Left lobe of liver (tissue), 2 donors: Measurements from ENCODE around the gene ZBTB12. TPM values are rescaled to one million over a fixed set of nuclear protein-coding genes. Genes with fewer than 3 reads are reported as not detected.
"Not testable (repeated sequence)": the region's sequence is repeated elsewhere in the genome, so short reads cannot be mapped to it uniquely, and the experiment has no call there.

Experiments
- ATAC-seq: fragments of 200-7000 bp; cut with Tn5 transposase; one replicate; pipeline ENCODE4 v1.9.1; 2020; ENCODE audit warnings: mild to moderate bottlenecking, moderate library complexity
- DNase-seq: peaks from one replicate; pipeline ENCODE4 v3.0.0-alpha.2; 2020; ENCODE audit warnings: low spot score
- total RNA-seq: library from RNA; stranded (reverse); gene quantifications from one replicate; pipeline ENCODE4 v1.2.1, GENCODE V29; 2021
- donor health status: DM: no; HTN: no; CAD: no; lungs with moderate emphysema.
- donor health status: DM: no; HTN: yes; CAD: no.

Gene ZBTB12
- total RNA-seq, 1 donor from 2014 or later = 0.86 TPM

GRCh38 chr6:31858707-31859106 lies 43.2 kb downstream of the ZBTB12 start:
- DNase-seq (no peak), ATAC-seq (no peak)

GRCh38 chr6:31857774-31858173 lies 44.1 kb downstream of the ZBTB12 start:
- DNase-seq, ATAC-seq: not testable (repeated sequence)

- ATAC-seq, DNase-seq: not testable (repeated sequence)
Measured at GRCh38 chr6:31851980-31852718, 49.7 kb downstream of the ZBTB12 start.

- DNase-seq (no peak), ATAC-seq (peak; percentile 82)
Measured at GRCh38 chr6:31851485-31851832, 50.4 kb downstream of the ZBTB12 start.

DNA sequence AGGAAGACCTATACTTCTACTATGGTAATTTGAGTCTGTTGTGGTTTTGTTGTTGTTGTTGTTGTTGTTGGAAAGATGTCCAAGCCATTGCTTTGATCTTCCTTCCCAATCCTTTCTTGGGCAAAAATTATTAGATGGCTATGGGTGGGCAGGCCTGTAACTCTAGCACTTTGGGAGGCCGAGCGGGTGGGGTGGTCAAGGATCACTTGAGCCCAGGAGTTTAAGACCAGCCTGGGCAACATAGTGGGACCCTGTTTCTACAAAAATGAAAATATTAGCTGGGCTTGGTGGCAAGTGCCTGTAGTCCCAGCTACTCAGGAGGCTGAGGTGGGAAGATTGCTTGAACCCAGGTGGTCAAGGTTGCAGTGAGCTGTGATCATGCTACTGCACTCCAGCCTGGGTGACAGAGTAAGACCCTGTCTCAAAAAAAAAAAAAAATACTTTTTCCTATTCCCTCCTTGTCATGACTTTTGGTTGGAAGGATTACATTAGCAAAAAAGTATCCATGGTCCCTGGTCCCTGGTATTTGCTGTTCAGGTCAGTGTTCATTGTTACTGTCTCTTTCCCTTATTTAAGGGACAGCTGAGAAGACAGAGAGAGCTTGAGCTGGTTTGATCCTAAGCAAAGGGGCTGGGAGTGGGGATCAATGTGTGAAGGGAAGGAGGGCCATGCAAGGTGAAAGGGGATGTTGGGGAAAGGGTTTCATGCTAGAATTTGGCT lies 51.0 kb downstream of the ZBTB12 start:
- DNase-seq (no peak), ATAC-seq (peak; percentile 58)

Other genes with a start within 250 kb of the ZBTB12 start
- 141 TPM for gene BAG6, start 249.4 kb downstream of the ZBTB12 start, total RNA-seq
- gene APOM, start 246.2 kb downstream of the ZBTB12 start, total RNA-seq = 97.1 TPM
- gene C6orf47, start 241.3 kb downstream of the ZBTB12 start, total RNA-seq = 7.9 TPM
- gene GPANK1, start 237.1 kb downstream of the ZBTB12 start, total RNA-seq = 7.7 TPM
- 45.8 TPM for gene CSNK2B, start 236.0 kb downstream of the ZBTB12 start, total RNA-seq
- 4.0 TPM for gene LY6G5B, start 232.1 kb downstream of the ZBTB12 start, total RNA-seq
- gene LY6G5C, start 221.0 kb downstream of the ZBTB12 start, total RNA-seq = 0.88 TPM
- gene ABHD16A, start 198.8 kb downstream of the ZBTB12 start, total RNA-seq = 35.1 TPM
- not detected for gene LY6G6F, start 195.2 kb downstream of the ZBTB12 start, total RNA-seq
- gene LY6G6D, start 186.7 kb downstream of the ZBTB12 start, total RNA-seq = not detected
- not detected for gene LY6G6C, start 180.3 kb downstream of the ZBTB12 start, total RNA-seq
- 0.33 TPM for gene MPIG6B, start 178.7 kb downstream of the ZBTB12 start, total RNA-seq
- gene DDAH2, start 172.8 kb downstream of the ZBTB12 start, total RNA-seq = 22.2 TPM
- gene CLIC1, start 165.6 kb downstream of the ZBTB12 start, total RNA-seq = 37.7 TPM
- gene MSH5, start 162.1 kb downstream of the ZBTB12 start, total RNA-seq = 5.2 TPM
- 0.73 TPM for gene SAPCD1, start 139.4 kb downstream of the ZBTB12 start, total RNA-seq
- gene VWA7, start 124.8 kb downstream of the ZBTB12 start, total RNA-seq = 2.3 TPM
- gene VARS1, start 106.3 kb downstream of the ZBTB12 start, total RNA-seq = 52.6 TPM
- 9.8 TPM for gene LSM2, start 95.1 kb downstream of the ZBTB12 start, total RNA-seq
- 0.60 TPM for gene HSPA1L, start 86.8 kb downstream of the ZBTB12 start, total RNA-seq
- gene HSPA1A, start 86.5 kb downstream of the ZBTB12 start, total RNA-seq = 89.1 TPM
- 50.8 TPM for gene HSPA1B, start 74.3 kb downstream of the ZBTB12 start, total RNA-seq
- 20.1 TPM for gene NEU1, start 39.3 kb downstream of the ZBTB12 start, total RNA-seq
- 0.86 TPM for gene SLC44A4, start 23.1 kb downstream of the ZBTB12 start, total RNA-seq
- gene EHMT2, start 4.4 kb downstream of the ZBTB12 start, total RNA-seq = 15.7 TPM
- gene C2, start 25.6 kb upstream of the ZBTB12 start, total RNA-seq = 451 TPM
- gene CFB, start 44.0 kb upstream of the ZBTB12 start, total RNA-seq = 1,916 TPM
- 15.3 TPM for gene NELFE, start 56.9 kb upstream of the ZBTB12 start, total RNA-seq
- 50.2 TPM for gene SKIC2, start 57.1 kb upstream of the ZBTB12 start, total RNA-seq
- 15.5 TPM for gene DXO, start 70.1 kb upstream of the ZBTB12 start, total RNA-seq
- gene C4A, start 80.0 kb upstream of the ZBTB12 start, total RNA-seq = 2,044 TPM
- gene C4B, start 112.7 kb upstream of the ZBTB12 start, total RNA-seq = 2,468 TPM
- 9.0 TPM for gene CYP21A2, start 136.3 kb upstream of the ZBTB12 start, total RNA-seq
- gene TNXB, start 207.3 kb upstream of the ZBTB12 start, total RNA-seq = 13.7 TPM
- 31.7 TPM for gene ATF6B, start 226.2 kb upstream of the ZBTB12 start, total RNA-seq
- gene FKBPL, start 228.2 kb upstream of the ZBTB12 start, total RNA-seq = 2.2 TPM
- gene PRRT1, start 249.9 kb upstream of the ZBTB12 start, total RNA-seq = 0.38 TPM